DMS53 (cell line): Measurements from ENCODE around the gene YIPF5.

ENCODE experiments used
- DNase-seq: peaks from one replicate; lab custom pipeline; 2025; lab: John Stamatoyannopoulos, UW

YIPF5 gene

DNA sequence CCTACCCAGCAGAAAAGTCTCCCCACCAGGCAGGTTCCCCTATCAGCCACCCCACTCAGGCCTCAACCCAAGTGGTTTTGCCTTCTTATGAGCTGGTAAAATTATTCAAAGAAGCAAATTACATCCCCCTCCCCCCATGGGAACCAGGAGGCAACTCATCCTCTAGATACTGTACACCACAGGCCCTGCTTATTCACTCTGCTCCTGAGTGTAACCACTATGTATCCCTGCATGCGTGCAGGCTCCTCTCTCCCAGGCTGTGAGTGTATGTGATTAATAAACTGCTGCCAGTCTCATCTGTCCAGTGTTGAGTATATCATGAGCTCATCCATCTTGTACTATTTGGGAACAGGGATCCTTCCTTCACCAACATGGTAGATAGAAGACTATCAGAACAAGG lies 8.8 kb upstream of the YIPF5 start:
- DNase-seq, result no peak

DNA sequence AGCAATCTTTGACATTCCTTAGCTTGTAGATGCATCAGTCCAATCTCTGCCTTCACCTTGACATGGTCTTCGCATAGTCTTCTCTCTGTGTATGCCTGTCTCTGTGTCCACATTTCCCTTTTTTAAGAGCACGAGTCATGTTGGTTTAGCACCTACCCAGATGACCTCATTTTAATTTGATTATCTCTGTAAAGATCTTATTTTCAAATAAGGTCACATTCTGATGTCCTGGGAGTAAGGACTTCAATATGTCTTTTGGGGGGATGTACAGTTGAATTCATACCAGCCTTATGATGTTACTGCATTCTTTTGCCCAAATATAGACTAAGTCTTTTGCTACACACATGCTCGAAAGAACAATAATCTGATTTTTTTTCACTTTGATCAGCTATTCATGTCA lies 7.1 kb upstream of the YIPF5 start:
- DNase-seq, result no peak

DNA sequence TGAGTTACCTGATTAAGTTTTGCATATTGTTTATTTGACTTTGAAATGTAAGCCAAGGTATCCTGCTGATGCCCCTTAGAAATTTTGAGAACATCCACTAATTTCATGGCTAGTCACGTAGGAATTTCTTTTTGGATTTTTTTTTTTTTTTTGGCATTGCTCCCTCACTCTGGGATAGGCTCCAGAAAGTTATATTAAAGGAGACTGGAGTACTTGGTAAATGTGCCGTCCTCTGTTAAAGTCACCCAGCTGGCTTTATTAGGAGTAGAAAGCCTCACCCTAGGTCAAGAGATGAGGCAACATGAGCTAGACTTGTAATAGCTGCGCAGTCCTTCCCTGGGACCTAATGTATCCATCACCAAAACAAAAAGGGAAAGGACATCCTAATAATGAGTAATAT lies 3.3 kb upstream of the YIPF5 start:
- DNase-seq, result no peak

DNA sequence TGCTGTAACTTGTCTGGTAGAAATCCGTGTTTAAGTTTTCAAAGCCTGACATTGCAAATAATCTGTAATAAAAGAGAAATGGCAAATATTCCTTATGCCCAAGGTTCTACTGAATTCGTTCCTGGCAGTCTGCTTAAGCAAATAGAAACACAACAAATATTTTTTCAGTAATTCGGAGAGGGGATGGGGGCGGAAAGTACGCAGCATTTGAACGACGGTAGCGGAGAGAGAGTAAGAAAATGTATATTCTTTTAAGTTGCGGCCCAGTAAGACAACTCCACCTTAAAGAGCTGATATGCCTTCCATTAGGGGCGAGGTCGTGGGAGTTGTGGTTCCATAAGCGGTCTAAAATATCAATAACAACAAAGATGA lies 569 bp downstream of the YIPF5 start:
- DNase-seq, result peak; percentile 26

DNA sequence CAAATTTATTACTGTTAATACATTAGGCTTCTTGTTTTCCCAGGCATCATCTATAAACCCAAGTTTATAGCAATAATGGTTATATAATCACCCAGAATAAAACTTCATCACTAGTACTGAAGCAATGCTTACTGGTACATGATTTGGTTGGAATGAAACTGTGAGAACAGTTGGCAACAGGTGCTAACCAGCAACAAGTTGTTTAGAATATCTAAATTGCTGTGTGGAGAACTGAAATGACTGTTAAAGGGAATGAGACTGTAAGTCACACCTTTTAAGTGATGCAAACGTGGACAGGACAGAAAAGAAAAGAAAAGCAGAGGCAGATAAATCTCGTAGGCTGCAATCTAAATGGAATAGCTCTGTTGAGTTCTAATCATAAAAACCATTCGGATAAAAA lies 2.5 kb downstream of the YIPF5 start:
- no peak for DNase-seq

DNA sequence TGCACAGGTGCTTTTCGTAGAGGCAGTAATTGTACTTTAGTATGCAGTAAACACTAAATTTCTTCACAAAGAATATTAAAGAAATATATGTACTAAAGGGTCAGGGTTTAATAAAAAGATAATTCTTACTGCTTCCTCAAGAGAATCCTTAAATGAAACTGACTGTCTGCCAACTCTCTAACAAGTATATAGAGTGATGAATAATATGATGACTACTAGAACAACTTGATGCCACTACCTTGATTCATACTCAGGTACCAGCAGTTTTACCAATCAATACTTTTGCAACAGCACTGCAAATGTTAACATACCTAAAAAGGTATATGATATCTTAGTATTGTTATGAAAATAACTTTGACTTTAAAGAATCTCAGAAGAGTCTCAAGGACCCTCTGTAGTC lies 3.8 kb downstream of the YIPF5 start:
- no peak for DNase-seq

DNA sequence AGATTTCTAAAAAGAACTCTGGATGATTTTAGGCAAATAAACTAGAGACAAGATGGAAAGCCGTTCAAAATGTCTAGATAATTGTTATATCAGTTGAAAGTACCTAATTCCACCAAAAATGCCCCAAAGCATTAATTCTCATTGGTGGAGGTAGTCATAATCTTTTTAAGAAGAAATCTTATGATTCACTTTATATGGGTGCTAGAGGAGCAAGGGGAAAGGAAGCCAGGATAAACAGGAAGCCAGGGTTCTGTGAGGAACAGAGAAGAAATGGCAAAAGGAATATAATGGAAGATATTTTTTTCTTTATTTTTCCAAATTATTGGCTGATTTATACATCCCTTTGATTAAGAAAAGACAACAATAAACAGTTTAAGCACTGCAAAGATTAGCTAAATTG lies 7.8 kb downstream of the YIPF5 start:
- DNase-seq, result no peak

DNA sequence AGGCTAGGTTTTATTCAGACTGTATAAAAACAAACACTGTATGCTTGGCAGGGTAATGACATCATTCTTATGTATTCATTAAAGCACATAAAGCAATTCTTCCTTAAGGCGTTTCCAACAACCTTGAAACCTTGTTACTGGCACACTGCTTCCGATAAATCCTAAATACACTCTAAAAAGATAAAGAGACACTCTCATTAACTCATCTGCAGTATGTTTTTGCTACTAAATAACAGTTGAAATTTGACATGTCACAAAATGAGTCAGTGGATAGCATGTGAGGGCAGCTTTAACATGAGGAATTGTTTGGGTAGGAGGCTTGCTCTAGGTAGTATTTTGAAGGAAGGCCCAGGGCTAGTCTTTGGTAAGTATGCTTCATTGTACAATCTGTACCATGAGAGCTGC lies 13.7 kb downstream of the YIPF5 start:
- DNase-seq, result peak; percentile 5

DNA sequence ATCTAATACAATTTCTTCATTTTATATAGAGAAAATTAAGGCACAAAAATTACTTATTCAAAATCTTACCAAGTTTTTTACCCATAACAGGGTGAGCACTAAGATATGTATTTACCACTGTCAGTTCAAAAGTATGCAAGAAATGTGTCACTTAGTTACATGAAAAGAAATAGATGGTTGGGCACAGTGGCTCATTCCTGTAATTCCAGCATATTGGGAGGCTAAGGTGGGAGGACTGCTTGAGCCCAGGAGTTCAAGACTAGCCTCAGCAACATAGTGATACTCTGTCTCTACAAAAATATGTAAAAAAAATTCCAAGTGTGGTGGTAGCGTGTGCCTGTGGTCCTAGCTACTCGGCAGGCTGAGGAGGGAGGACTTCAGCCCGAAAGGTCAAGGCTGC lies 19.4 kb downstream of the YIPF5 start:
- DNase-seq, result no peak

DNA sequence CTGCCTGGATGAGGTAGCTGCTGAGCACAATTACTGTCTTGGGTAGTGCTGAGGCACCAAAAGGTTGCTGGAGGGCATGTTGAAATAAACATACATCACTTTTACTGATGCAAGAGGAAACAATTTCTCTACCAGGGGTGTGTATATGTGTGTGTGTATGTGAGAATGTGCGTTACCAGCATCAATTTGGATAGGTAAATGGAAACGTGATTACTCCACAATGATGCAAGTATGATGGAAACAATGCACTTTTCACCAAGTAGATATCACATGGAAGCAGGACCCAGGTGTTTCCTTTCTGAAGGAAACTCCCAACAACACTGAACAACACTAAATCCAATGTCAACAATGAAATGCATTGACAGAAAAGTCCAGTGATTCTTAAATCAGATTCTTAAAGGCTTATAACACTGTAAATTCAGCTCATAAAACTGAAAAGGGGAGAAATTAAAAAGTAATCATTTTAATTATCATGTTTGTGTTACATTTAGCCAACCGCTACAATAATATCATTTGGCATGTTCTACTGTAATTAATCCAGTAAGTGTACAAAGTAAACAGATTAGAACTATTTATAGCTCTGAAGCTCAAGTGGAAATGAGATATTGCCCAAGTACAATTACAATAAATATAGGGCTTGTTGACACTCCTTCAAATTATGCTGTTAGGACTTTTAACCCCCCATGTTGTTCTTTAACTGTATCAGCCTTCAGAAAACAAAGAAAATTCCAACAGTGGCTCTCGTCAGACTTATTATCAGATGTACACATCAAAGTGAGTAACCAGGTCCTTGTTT lies 25.3 kb downstream of the YIPF5 start:
- DNase-seq, result peak; percentile 59

DNA sequence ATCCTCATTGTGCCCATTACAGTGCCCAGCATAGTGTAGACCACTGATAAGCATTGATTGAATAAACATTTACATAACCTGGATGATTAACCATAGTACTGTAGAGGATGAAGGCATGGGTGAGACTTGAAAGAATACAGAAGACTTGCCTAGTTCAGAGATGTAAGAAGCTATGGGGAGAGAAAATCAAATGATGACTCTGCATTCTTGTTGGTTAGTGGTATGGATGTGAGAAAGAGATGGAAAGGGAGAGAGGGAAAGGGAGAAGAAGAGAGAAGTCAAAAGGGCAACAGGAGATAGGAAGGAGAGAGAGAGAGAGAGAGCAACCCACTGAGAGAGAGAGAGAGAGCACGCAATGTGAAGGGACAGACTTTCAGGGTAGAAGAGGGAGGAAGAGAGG lies 26.8 kb downstream of the YIPF5 start:
- DNase-seq, result no peak

DNA sequence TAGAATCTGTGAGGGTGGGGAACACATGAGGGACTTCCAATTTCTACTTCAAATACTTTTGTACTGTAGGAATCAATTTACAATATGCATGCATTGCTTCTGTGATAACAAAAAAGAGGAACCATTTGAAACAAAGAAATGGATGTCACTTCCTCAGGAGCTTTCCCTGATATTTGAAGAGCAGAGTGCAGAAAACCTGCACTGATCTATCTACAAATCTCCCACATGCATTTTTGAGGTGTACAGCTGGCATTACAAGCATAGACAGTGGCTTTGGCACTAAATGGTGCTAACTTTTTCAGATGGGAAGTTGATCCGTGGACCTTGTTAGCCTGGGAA lies 27.7 kb downstream of the YIPF5 start:
- DNase-seq, result no peak

DNA sequence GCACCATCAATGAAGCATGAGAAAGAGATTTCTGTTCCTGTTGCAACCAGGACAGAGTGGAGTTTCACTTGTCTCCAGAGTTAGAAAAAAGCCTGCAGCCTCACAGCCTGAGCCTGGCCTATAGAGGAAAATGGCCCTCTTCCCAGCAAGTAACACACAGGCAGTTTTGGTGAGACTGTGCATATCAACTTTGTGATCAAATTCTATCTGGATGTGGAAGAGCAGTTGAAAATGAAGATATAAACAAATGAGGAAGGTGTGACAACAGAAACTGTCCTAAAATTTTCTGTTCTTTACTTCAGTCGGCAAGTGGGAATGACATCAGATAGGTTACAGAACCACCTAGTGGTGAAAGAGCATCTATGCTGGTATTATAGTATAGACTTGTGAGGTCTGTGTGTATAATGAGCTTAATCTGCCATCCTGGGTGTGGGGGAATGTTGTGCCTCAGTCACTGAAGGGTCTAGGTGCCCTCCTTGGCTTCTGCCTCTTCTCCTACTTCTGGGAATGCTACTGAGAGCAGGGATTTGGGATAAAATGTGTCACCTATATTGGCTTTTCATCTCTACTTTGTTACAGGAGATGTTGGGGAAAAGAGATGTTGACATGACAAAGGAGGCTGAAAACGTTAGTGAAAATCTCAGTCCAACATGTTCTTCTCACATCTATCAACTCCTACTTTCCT lies 28.2 kb downstream of the YIPF5 start:
- peak; percentile 75 for DNase-seq

DNA sequence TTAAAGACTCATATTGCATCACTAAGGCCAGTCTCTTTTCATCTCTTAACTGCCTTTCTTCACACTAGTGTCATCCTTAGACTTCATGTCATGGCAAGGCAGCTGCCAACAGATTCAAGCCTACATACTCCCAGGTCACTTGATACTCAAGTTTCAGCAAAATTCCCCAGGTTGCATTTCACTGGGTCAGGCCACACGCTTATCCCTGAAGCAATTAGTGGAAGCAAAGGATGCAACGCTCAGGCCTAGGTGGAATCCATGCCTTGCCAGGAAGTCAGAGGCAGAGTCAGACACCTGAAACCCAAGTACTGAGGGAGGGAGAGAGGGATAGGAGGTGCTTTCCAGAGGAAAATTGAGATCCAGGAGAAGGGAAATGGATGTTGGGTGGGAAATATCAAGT lies 28.9 kb downstream of the YIPF5 start:
- peak; percentile 15 for DNase-seq

DNA sequence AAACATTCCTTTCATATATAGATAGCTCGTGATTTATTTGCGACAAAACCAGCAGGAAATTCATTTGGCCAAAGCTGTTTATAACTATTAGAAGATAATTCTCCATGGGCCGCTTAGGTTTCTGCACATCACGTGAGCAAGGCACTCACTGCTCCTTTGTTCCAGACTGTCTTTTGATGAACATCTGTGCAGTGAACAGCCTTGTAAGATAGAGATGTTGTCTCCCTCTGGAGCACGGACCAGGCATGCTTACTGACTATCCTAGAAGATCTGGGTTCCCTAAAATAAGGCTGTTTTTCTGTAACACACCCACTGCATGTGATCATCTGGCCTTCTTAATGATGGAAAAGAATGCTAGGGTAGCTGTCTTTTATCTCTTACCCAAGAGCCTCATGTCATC lies 30.9 kb downstream of the YIPF5 start:
- no peak for DNase-seq

DNA sequence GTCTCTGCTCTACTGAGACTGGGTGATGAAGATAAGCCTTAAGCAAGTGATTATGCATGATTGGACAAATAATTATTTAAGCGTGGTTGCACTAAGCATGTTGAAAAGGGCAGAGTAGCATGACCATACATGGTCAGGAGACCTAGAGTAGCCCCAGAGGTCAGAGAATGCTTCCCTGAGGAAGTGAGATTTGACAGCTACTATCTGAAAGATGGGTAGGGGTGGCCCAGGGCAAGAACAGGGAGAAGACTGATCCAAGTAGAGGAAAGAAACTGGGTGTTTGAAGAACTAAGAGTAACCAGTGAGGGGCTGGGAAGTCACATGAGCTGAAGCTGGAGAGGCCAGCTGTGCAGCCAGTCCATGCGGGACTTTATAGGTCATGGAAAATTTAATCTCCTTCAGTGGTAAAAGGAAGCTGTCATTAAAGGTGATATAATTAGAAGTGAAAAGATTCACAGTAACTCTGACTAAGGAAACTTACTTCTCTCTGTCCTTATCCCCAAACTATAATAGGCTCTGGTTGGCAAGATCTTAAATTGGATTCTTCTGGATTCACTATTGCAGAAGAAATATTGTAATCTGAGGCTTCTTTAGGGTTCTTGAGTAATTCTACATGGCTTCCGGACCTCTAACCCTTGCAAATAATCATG lies 35.2 kb downstream of the YIPF5 start:
- no peak for DNase-seq

DNA sequence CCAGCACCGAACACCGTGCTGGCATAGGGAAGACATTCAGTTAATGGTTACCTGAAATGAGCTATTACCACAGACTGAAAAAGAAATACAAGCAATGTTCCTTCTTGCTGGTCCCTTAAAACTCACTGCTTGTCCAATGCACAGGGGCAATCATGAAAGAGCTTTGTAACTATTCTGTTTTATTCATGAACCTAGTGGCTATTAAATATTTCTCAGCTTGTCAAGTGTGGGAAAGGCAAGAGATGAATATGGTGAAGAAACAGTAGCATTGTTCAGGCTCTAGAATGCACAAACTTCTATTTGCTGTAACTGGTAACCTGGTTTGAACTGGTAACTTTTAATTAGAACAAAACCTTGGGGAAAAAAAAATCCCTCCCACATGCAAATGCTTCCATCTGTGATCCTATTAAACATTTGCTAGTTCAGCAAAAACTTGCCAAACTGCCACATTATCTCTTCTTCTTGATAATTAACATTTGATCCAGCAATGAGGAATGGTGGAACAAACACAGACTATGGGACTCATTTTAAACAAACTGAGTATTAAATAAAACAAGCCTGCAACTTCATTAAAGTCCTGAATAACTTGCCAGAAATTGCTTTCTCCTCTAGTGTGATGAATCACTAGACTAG lies 36.1 kb downstream of the YIPF5 start:
- no peak for DNase-seq

DNA sequence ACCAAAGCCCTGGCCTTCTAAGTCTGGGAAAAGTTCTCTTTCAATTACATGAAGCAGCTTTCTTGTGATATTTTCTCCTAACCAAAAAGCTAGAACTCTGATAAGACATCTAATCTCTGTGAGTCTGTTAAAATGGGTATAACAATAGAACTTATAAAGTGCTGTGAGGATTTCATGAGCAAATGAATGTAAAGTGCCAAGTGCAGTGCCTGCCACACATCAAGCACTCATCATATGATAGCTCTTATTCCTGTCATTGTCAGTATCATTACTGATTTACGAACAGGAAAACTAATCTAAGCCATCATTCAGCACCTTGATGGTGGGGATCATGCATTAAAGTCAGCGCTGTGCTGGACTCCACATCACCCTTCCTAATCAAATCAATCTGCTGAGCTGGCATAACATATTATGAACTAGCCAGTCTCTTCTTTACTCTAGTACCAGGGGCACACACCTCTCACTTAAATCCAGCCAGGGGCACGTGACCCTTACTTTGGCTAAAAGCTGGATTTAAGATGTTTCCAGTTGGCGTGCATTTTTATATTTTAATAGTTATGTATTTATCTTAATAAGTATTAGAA lies 37.3 kb downstream of the YIPF5 start:
- DNase-seq, result no peak

DNA sequence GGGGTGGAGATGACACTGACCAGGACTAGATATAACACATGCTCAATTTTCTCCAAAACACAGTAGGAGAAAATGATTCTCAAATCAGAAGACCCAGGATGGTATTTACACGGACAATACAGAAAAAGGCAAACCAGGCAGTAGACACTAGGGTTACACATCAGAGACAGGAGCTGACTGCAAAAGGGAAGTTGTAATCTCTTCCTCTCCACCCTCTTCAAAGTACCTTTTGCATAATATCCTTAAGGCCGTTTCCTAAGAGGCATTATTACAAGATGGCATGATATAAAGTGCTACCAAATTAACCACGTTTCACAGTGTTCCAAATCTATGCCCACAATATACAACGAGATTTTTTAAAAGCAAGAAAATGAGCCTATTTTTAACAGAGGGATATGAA lies 39.2 kb downstream of the YIPF5 start:
- no peak for DNase-seq

DNA sequence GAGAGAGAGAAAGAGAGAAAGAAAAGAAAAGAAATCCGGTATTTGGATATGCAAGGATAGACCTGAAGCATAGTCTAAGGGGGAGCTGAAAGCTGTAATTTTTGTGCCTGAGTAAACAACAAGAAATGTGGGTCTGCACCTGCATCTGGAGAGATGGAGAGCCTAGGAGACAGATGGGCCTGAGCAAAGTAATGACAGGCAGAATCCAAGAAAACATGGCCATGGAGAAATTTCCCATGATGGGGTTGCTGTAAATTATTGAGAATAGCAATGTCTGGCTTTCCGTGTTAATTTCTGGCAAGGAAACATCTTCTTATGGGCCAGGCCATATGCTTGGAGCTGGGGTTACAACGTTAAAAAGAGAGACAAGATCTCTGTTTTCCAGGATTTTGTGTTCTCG lies 40.2 kb downstream of the YIPF5 start:
- DNase-seq, result no peak

DNA sequence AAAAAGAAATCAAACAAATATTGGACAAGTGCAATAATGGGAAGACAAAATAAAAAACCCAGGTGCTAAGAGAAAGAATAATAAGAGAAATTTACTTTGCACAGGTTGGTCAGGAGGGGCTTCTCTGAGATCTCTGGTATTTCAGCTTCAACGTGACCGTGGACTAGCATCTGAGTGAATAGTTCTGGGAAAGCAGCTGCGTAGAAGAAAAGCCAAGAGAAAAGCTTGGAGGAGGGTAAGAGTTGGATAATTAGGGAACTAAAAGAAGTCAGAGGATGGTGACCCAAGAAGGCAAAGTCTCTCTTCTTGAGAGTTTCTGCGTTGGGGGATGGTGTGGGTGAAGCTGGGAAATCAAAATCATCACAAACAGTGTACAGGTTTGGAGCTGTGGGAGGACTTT lies 41.6 kb downstream of the YIPF5 start:
- no peak for DNase-seq

DNA sequence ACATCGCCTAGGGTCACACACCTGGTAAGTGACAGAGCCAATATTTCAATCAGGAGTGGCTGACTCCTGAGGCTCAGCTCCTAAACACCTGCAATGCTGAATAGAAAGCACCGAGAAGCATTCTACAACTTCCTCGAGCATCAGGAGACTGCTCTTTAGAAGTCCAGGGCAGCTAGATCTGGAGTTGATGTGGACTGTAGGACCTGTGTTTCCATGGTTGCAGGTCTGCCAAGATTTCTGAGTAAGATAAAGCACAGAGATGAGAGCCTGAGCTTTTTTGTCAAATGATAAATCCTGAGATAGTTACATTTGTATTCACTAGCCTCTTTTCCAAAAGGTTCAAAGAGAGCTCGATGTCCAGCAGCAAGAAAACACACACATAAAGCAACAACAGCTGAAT lies 43.8 kb downstream of the YIPF5 start:
- no peak for DNase-seq
